Activated CD8-positive, alpha-beta T cell treated with anti-CD3 and anti-CD28 coated beads for 36 hours (primary cell): ENCODE measurements around the gene ASPSCR1. TPM values are rescaled to one million over a fixed set of nuclear protein-coding genes. Genes with fewer than 3 reads are reported as not detected.

Experiments used
- ATAC-seq: fragments of 200-7000 bp; cut with Tn5 transposase; one replicate; pipeline ENCODE4 v1.10.0; 2021; ENCODE audit warnings: mild to moderate bottlenecking, moderate library complexity
- CTCF ChIA-PET: fragments of 350-600 bp; sonication (Branson Sonifier 250); formaldehyde crosslinking; loops from one replicate; lab custom pipeline; 2021; ENCODE audit warnings: antibody characterized with exemption; lab: Charles Lee
- POLR2A ChIA-PET: fragments of 350-600 bp; sonication (Branson Sonifier 250); formaldehyde crosslinking; loops from one replicate; lab custom pipeline; 2021; ENCODE audit warnings: antibody characterized with exemption; lab: Charles Lee
- DNase-seq: peaks from one replicate; pipeline ENCODE4 v3.0.0-alpha.2; 2020
- H3K27ac Mint-ChIP-seq: one replicate; pipeline ENCODE4 v1.8.0; 2021; ENCODE audit warnings: mild to moderate bottlenecking, mixed read lengths
- H3K27me3 Mint-ChIP-seq: one replicate; pipeline ENCODE4 v1.8.0; 2021; ENCODE audit warnings: mixed read lengths
- H3K36me3 Mint-ChIP-seq: one replicate; pipeline ENCODE4 v1.8.0; 2021; ENCODE audit warnings: low read depth, mixed read lengths
- H3K4me1 Mint-ChIP-seq: one replicate; pipeline ENCODE4 v1.8.0; 2021; ENCODE audit warnings: low read depth, mixed read lengths
- H3K4me3 Mint-ChIP-seq: one replicate; pipeline ENCODE4 v1.8.0; 2021; ENCODE audit warnings: mild to moderate bottlenecking, moderate library complexity, mixed read lengths
- H3K9me3 Mint-ChIP-seq: one replicate; pipeline ENCODE4 v1.8.0; 2021; ENCODE audit warnings: mixed read lengths
- CTCF ChIP-seq: fragments of 200-600 bp; IDR thresholded peaks from one replicate; pipeline ENCODE4 v1.8.0; 2022; ENCODE audit warnings: antibody characterized with exemption, mild to moderate bottlenecking
- intact Hi-C: fragments of 100-400 bp; cut with micrococcal nuclease; formaldehyde crosslinking; loops from one replicate; pipeline ENCODE4 v1.10.0; 2022
- total RNA-seq, 2 experiments: library from RNA; stranded (reverse); gene quantifications; one replicate each; pipeline ENCODE4 v1.2.3, GENCODE V29; 2021

Gene ASPSCR1
- 10 to 100 TPM; 18.7 to 24.5 TPM for total RNA-seq

DNA sequence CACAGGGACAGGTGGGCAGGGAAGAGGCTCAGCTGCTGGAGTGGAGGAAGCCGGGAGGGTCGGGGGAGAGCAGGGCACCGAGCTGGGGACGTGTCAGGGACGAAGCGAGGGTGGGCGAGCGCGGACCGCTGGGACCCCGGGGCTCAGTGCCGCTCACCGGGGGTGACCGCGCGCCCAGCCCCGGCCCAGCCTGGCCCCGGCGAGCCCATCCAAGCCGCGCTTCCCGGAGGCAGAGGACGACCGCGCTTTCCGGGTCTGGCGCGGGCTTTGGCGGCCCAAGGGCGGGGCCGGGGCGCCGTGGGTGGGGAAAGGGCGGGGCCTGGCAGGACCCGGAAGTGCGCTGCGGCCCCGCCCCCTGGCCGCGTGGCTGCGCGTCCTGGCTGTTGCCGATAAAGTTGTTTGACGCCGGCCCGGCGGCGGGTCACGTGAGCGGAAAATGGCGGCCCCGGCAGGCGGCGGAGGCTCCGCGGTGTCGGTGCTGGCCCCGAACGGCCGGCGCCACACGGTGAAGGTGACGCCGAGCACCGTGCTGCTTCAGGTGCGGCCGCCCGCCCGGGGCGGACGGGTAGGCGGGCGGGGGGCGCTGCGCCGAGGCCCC, at the start of gene ASPSCR1:
ASPSCR1 (plus strand) TSS at position 419 of the 598 bp plus-strand sequence; CDS start at position 437, 18 bp downstream.
- intact Hi-C loops = no loop called here
- Mint-ChIP-seq H3K36me3 (peaks cover 5% of the 10 kb centered on the region), H3K27ac (peak within 1 kb of the TSS; percentile 99), H3K4me3 (peak within 1 kb of the TSS; percentile 96), H3K4me1 (peaks cover 18% of the 10 kb centered on the region), H3K27me3 (no peaks in the 10 kb centered on the region), H3K9me3 (peaks cover 1% of the 10 kb centered on the region)
- CTCF ChIA-PET = interaction anchor here (1.5 to 3.2 kb wide), 2 partner anchors 17 to 53 kb away, joined by 4 to 12 read pairs; no protein-coding TSS in a partner anchor
- POLR2A ChIA-PET = interaction anchor here (1.1 to 2.3 kb wide), 4 partner anchors 10 to 50 kb away, joined by 3 to 22 read pairs (median 3); partner anchors contain the start of gene MAFG
- peak; percentile 90 for ATAC-seq
- TF ChIP-seq CTCF = no peak
- DNase-seq = peak; percentile 92

GRCh38 chr17:81927653-81928543, 49.5 kb upstream of the ASPSCR1 start, which contains the start of gene MAFG:
MAFG (minus strand) TSS chr17:81927735; CDS start chr17:81923185, 4,550 bp downstream.
- DNase-seq (peak; percentile 93), ATAC-seq (peak; percentile 74)
- H3K9me3 Mint-ChIP-seq = no peaks in the 10 kb centered on the region
- ChIA-PET POLR2A (interaction anchor here (0.8 to 4.1 kb wide), 17 partner anchors 8 to 225 kb away, joined by 3 to 20 read pairs (median 3); partner anchors contain the start of genes ALYREF, ANAPC11, ARHGDIA and ASPSCR1), CTCF (interaction anchor here (0.9 to 5.1 kb wide), 12 partner anchors 9 to 102 kb away, joined by 3 to 23 read pairs (median 4); partner anchors contain the start of genes CENPX and PYCR1)
- intact Hi-C loops = no loop called here
- peak within 1 kb of the TSS; percentile 80 for H3K4me3 Mint-ChIP-seq
- peaks cover 6% of the 10 kb centered on the region for H3K36me3 Mint-ChIP-seq
- TF ChIP-seq CTCF = peak; percentile 65
- peaks cover 34% of the 10 kb centered on the region for H3K4me1 Mint-ChIP-seq
- peaks cover 5% of the 10 kb centered on the region for H3K27me3 Mint-ChIP-seq
- peak within 1 kb of the TSS; percentile 79 for H3K27ac Mint-ChIP-seq

GRCh38 chr17:81928544-81929252, 48.7 kb upstream of the ASPSCR1 start:
- Mint-ChIP-seq H3K4me1 (peaks cover 38% of the 10 kb centered on the region), H3K36me3 (peaks cover 14% of the 10 kb centered on the region), H3K27me3 (peaks cover 5% of the 10 kb centered on the region), H3K27ac (no peak overlapping the region), H3K4me3 (peak overlapping the region; percentile 74), H3K9me3 (no peaks in the 10 kb centered on the region)
- ChIA-PET POLR2A (interaction anchor here (1.0 to 1.7 kb wide), 6 partner anchors 9 to 85 kb away, joined by 3 to 6 read pairs (median 3); partner anchors contain the start of genes ALYREF and ANAPC11), CTCF (interaction anchor here (1.0 to 5.1 kb wide), 8 partner anchors 12 to 93 kb away, joined by 3 to 23 read pairs (median 3); partner anchors contain the start of gene CENPX)
- ATAC-seq (no peak), DNase-seq (no peak)
- TF ChIP-seq CTCF = peak; percentile 4
- intact Hi-C loops = no loop called here

DNA sequence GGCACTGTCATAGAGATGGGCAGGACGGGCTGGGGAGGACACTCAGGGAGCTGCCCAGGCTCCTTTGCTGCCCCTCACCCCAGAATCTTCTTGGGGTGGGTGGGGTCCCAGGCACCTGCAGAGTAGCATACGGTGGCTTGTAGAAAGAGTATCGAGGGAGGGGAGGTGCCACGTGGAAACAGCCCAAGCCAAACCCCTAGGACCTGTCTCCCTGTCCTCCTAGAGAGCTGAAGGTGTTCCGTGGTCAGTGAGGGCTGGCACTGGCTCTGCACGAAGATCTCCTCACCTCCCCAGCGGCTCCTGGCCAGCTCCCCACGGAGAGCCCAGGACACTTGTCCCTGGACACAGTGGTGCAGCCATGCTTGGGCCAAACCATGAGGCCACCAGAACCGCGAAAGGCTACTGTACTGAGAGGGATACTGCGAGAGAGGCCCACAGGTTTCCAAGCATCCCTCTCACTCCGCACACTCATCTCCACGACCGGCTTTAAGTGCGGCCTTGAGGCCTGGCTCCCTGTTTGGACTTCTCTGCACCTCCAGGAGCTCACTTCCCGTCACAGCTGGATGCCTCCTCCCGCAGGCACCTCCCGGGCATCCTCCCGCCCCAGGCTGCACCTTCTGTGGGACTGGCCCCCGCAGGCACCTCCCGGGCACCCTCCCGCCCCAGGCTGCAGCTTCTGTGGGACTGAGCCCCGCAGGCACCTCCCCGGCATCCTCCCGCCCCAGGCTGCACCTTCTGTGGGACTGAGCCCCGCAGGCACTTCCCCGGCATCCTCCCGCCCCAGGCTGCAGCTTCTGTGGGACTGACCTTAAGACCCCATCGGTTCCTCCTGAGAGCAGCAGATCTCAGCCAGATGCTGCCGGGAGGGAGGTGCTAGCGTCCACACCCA, 47.9 kb upstream of the ASPSCR1 start:
- H3K27me3 Mint-ChIP-seq = peaks cover 5% of the 10 kb centered on the region
- H3K36me3 Mint-ChIP-seq = peaks cover 21% of the 10 kb centered on the region
- ChIA-PET POLR2A (interaction anchor here (0.6 to 1.7 kb wide), 5 partner anchors 9 to 177 kb away, joined by 3 to 6 read pairs (median 3); no protein-coding TSS in a partner anchor), CTCF (interaction anchor here (1.0 to 1.3 kb wide), 2 partner anchors 13 to 30 kb away, joined by 3 read pairs; no protein-coding TSS in a partner anchor)
- TF ChIP-seq CTCF = no peak
- DNase-seq (no peak), ATAC-seq (no peak)
- peak overlapping the region; percentile 74 for H3K4me3 Mint-ChIP-seq
- H3K27ac Mint-ChIP-seq = no peak overlapping the region
- H3K9me3 Mint-ChIP-seq = no peaks in the 10 kb centered on the region
- intact Hi-C loops = no loop called here
- peaks cover 39% of the 10 kb centered on the region for H3K4me1 Mint-ChIP-seq
